ENCODE data around the gene ATP6V1B1.

ATP6V1B1 gene

GRCh38 chr2:70895998-70896764 lies 39.5 kb upstream of the ATP6V1B1 start:
- TF ChIP-seq CREB5 (CRISPR knock-in tag; IDR thresholded peaks at IDR 0.05; ENCODE audit: low read depth), result no peak
- no peak for TF ChIP-seq OSR1 (CRISPR knock-in tag; IDR thresholded peaks at IDR 0.05)
- TF ChIP-seq ZNF70 (CRISPR knock-in tag; IDR thresholded peaks at IDR 0.05), result no peak
- no peak for TF ChIP-seq CSDC2 (CRISPR knock-in tag; IDR thresholded peaks at IDR 0.05)
- TF ChIP-seq PATZ1 (CRISPR knock-in tag; IDR thresholded peaks at IDR 0.05; ENCODE audit: borderline replicate concordance), result no peak
- no peak for TF ChIP-seq ESRRG (CRISPR knock-in tag; IDR thresholded peaks at IDR 0.05)
- TF ChIP-seq TOX (CRISPR knock-in tag; IDR thresholded peaks at IDR 0.05; ENCODE audit: borderline replicate concordance), result no peak
- TF ChIP-seq ZNF565 (CRISPR knock-in tag; conservative IDR thresholded peaks at IDR 0.05; ENCODE audit: low read depth), result no peak
- ATAC-seq, result no peak

DNA sequence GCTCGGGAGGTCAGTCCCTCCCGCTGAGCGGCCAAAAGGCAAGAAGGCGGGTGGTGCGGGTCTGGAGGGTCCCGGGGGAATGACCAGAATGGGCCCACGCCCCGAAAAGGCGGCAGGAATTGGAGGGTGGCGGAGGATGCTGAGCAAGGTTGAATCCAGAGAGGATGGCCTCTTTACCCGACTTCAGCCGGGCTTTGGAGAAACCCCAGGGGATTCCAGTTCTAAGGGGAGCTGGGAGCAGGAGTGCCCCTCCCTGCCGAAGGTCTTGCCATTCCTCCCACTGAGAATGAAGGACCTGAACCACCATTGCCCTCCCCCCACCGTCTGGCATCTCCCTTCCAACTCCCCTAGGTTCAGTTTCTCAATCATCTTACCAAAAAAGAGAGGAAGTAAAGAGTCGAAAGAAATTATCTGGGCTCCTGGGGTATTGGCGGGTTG lies 38.9 kb upstream of the ATP6V1B1 start:
- TF ChIP-seq, protein P1, sequence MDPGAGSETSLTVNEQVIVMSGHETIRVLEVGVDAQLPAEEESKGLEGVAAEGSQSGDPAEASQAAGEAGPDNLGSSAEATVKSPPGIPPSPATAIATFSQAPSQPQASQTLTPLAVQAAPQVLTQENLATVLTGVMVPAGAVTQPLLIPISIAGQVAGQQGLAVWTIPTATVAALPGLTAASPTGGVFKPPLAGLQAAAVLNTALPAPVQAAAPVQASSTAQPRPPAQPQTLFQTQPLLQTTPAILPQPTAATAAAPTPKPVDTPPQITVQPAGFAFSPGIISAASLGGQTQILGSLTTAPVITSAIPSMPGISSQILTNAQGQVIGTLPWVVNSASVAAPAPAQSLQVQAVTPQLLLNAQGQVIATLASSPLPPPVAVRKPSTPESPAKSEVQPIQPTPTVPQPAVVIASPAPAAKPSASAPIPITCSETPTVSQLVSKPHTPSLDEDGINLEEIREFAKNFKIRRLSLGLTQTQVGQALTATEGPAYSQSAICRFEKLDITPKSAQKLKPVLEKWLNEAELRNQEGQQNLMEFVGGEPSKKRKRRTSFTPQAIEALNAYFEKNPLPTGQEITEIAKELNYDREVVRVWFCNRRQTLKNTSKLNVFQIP (CRISPR knock-in tag; IDR thresholded peaks at IDR 0.05; ENCODE audit: borderline replicate concordance, low read depth), result no peak
- TF ChIP-seq CSRNP3 (CRISPR knock-in tag; IDR thresholded peaks at IDR 0.05), result no peak
- no peak for TF ChIP-seq ZFP30 (CRISPR knock-in tag; IDR thresholded peaks at IDR 0.05)
- no peak for TF ChIP-seq ESRRG (CRISPR knock-in tag; IDR thresholded peaks at IDR 0.05)
- TF ChIP-seq SNAI2 (CRISPR knock-in tag; IDR thresholded peaks at IDR 0.05), result no peak
- ATAC-seq, result no peak

DNA sequence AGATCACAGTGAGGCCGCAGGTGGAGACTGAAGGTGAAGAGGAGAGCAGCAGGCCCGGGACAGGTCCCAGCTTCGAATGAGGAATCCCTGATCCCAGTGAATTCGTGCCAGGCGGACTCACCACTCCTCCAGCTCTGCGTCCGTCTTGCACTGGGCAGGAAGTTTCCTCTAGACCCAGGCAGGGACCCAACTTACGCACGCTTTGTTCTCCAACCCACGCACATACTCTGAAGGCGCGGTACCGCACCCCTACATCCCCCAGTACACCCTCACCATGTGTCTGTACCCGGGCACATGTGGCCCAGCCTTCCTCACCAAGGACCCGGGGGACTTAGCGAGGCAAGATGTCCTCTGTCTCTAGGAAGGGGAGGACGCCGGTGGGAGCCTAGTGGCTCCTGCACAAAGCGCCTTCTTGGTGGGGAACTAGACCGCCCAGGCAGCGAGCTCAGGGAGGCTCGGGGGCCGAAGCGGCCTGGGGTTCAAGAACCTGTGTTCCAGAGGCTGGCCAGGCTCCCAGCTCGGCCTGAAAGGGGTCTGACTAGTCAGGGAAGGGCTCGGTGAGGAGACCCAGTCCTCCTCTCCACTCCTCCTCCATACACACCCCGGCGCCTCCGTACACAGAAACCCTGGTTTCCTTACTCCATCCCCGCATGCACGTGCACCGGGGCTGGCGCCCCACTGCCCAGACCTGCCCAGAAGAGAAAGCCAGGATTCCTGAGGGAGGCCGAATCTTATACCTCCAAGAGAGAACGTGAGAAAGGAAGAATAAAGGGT lies 38.3 kb upstream of the ATP6V1B1 start:
- ATAC-seq, result no peak
- TF ChIP-seq TOX (CRISPR knock-in tag; IDR thresholded peaks at IDR 0.05; ENCODE audit: borderline replicate concordance), result no peak
- TF ChIP-seq ZFP30 (CRISPR knock-in tag; IDR thresholded peaks at IDR 0.05), result no peak
- no peak for TF ChIP-seq ZNF565 (CRISPR knock-in tag; conservative IDR thresholded peaks at IDR 0.05; ENCODE audit: low read depth)
- TF ChIP-seq OSR1 (CRISPR knock-in tag; IDR thresholded peaks at IDR 0.05), result no peak
- no peak for TF ChIP-seq ZNF70 (CRISPR knock-in tag; IDR thresholded peaks at IDR 0.05)
- TF ChIP-seq ESRRG (CRISPR knock-in tag; IDR thresholded peaks at IDR 0.05), result no peak
- TF ChIP-seq ZNF8 (CRISPR knock-in tag; IDR thresholded peaks at IDR 0.05), result no peak
- TF ChIP-seq, protein P2, sequence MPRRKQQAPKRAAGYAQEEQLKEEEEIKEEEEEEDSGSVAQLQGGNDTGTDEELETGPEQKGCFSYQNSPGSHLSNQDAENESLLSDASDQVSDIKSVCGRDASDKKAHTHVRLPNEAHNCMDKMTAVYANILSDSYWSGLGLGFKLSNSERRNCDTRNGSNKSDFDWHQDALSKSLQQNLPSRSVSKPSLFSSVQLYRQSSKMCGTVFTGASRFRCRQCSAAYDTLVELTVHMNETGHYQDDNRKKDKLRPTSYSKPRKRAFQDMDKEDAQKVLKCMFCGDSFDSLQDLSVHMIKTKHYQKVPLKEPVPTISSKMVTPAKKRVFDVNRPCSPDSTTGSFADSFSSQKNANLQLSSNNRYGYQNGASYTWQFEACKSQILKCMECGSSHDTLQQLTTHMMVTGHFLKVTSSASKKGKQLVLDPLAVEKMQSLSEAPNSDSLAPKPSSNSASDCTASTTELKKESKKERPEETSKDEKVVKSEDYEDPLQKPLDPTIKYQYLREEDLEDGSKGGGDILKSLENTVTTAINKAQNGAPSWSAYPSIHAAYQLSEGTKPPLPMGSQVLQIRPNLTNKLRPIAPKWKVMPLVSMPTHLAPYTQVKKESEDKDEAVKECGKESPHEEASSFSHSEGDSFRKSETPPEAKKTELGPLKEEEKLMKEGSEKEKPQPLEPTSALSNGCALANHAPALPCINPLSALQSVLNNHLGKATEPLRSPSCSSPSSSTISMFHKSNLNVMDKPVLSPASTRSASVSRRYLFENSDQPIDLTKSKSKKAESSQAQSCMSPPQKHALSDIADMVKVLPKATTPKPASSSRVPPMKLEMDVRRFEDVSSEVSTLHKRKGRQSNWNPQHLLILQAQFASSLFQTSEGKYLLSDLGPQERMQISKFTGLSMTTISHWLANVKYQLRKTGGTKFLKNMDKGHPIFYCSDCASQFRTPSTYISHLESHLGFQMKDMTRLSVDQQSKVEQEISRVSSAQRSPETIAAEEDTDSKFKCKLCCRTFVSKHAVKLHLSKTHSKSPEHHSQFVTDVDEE (CRISPR knock-in tag; IDR thresholded peaks at IDR 0.05), result no peak
- no peak for TF ChIP-seq ZFP3 (CRISPR knock-in tag; IDR thresholded peaks at IDR 0.05)

DNA sequence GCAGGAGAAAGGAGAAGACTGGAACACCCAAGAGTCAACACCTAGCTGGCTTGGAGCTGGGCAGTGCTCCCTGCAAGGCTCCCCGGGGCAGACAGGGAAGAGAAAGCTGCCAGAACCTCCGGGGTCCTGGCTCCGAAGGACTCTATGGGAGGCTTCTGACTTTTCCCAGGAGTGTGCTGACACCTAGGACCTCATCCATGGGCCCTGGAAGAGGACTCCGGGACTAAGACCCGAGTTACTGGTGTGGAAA lies 37.8 kb upstream of the ATP6V1B1 start:
- ATAC-seq, result no peak
- TF ChIP-seq ZNF8 (CRISPR knock-in tag; IDR thresholded peaks at IDR 0.05) (no peak), BACH2 (CRISPR knock-in tag; IDR thresholded peaks at IDR 0.05; ENCODE audit: borderline replicate concordance) (no peak), GLIS3 (CRISPR knock-in tag; IDR thresholded peaks at IDR 0.05) (no peak), OSR1 (CRISPR knock-in tag; IDR thresholded peaks at IDR 0.05) (no peak), ISL1 (CRISPR knock-in tag; IDR thresholded peaks at IDR 0.05) (no peak), SNAI2 (CRISPR knock-in tag; IDR thresholded peaks at IDR 0.05) (no peak)
- TF ChIP-seq, protein P2 (CRISPR knock-in tag; IDR thresholded peaks at IDR 0.05), result no peak
- TF ChIP-seq, protein P1 (CRISPR knock-in tag; IDR thresholded peaks at IDR 0.05; ENCODE audit: borderline replicate concordance, low read depth), result no peak
